Coronary artery (tissue), 2 donors: ENCODE results near the gene HTR1E.

Experiments
- DNase-seq: peaks from one replicate; pipeline ENCODE4 v3.0.0-alpha.2; 2017; ENCODE audit warnings: low spot score
- H3K27ac ChIP-seq, 2 donors: fragments of 200-600 bp; sonication (generic); one replicate each; pipeline ENCODE4 v1.5.1; 2016 to 2019
- H3K4me3 ChIP-seq: fragments of 200-600 bp; sonication (generic); 2 replicates; pipeline ENCODE4 v1.5.1; 2016; ENCODE audit warnings: mild to moderate bottlenecking, moderate library complexity
- CTCF ChIP-seq: fragments of 200-600 bp; sonication (generic); IDR thresholded peaks from one replicate; pipeline ENCODE4 v1.5.1; 2019; ENCODE audit warnings: antibody characterized with exemption

Gene HTR1E

GRCh38 chr6:87029711-87030314, 92.5 kb downstream of the HTR1E start:
- Histone ChIP-seq H3K27ac (no peak overlapping the region), H3K4me3 (no peak overlapping the region)
- no peak for TF ChIP-seq CTCF
- DNase-seq = no peak

GRCh38 chr6:87040729-87041128, 103.4 kb downstream of the HTR1E start:
- no peak for TF ChIP-seq CTCF
- H3K27ac ChIP-seq = no peak overlapping the region
- no peak overlapping the region for H3K4me3 ChIP-seq
- DNase-seq = no peak

GRCh38 chr6:87045521-87046075, 108.3 kb downstream of the HTR1E start:
- no peak for DNase-seq
- no peak overlapping the region for H3K4me3 ChIP-seq
- TF ChIP-seq CTCF = no peak
- H3K27ac ChIP-seq = no peak overlapping the region

GRCh38 chr6:87049779-87050178, 112.5 kb downstream of the HTR1E start:
- Histone ChIP-seq H3K4me3 (no peak overlapping the region), H3K27ac (no peak overlapping the region)
- TF ChIP-seq CTCF = no peak
- no peak for DNase-seq

- TF ChIP-seq CTCF = no peak
- Histone ChIP-seq H3K27ac (no peak overlapping the region), H3K4me3 (no peak overlapping the region)
- no peak for DNase-seq
Measured at GRCh38 chr6:87053312-87053711, 116.0 kb downstream of the HTR1E start.

GRCh38 chr6:87054143-87054833, 117.0 kb downstream of the HTR1E start:
- TF ChIP-seq CTCF = no peak
- Histone ChIP-seq H3K27ac (no peak overlapping the region), H3K4me3 (no peak overlapping the region)
- no peak for DNase-seq

- TF ChIP-seq CTCF = no peak
- Histone ChIP-seq H3K27ac (no peak overlapping the region), H3K4me3 (no peak overlapping the region)
- no peak for DNase-seq
Measured at GRCh38 chr6:87059943-87060342, 122.6 kb downstream of the HTR1E start.
